MCF 10A (cell line): ENCODE results near the gene THRB. TPM values are rescaled to one million over a fixed set of nuclear protein-coding genes. Genes with fewer than 3 reads are reported as not detected.

ENCODE experiments used
- BruUV-seq: library from RNA; stranded (reverse); fragments of 400-500 nt; replicated peaks from 2 replicates; lab custom pipeline; 2021; lab: Mats Ljungman, UMichigan
- CTCF ChIA-PET: fragments of 300-600 bp; sonication (Branson Sonifier 250); formaldehyde crosslinking; extraction: SDS; loops from one replicate; lab custom pipeline; 2021; ENCODE audit warnings: antibody characterized with exemption, inconsistent platforms; lab: Yijun Ruan, JAX
- POLR2A ChIA-PET: fragments of 300-600, 350-650 bp; sonication (Branson Sonifier 250); formaldehyde crosslinking; extraction: SDS; loops from one replicate; lab custom pipeline; 2020; ENCODE audit warnings: antibody characterized with exemption, inconsistent platforms; lab: Yijun Ruan, JAX
- DNase-seq: peaks from one replicate; pipeline ENCODE4 v3.0.0-alpha.2; 2018; ENCODE audit not compliant: unreplicated experiment
- H3K27ac Mint-ChIP-seq: one replicate; pipeline ENCODE4 v1.8.0; 2022; ENCODE audit warnings: mild to moderate bottlenecking, low read depth, mixed read lengths; ENCODE audit not compliant: unreplicated experiment
- H3K27me3 Mint-ChIP-seq: one replicate; pipeline ENCODE4 v1.8.0; 2022; ENCODE audit warnings: mixed read lengths; ENCODE audit not compliant: insufficient read depth, unreplicated experiment
- H3K36me3 Mint-ChIP-seq: one replicate; pipeline ENCODE4 v1.8.0; 2022; ENCODE audit warnings: mild to moderate bottlenecking, moderate library complexity, mixed read lengths; ENCODE audit not compliant: insufficient read depth, unreplicated experiment
- H3K4me1 Mint-ChIP-seq: one replicate; pipeline ENCODE4 v1.8.0; 2022; ENCODE audit warnings: mixed read lengths; ENCODE audit not compliant: insufficient read depth, unreplicated experiment
- H3K4me3 Mint-ChIP-seq: one replicate; pipeline ENCODE4 v1.8.0; 2022; ENCODE audit warnings: mild to moderate bottlenecking, moderate library complexity, mixed read lengths; ENCODE audit not compliant: unreplicated experiment
- H3K9me3 Mint-ChIP-seq: one replicate; pipeline ENCODE4 v1.8.0; 2022; ENCODE audit warnings: mixed read lengths; ENCODE audit not compliant: unreplicated experiment
- CTCF ChIP-seq: fragments of 200-600 bp; IDR thresholded peaks from one replicate; pipeline ENCODE4 v1.8.0; 2022; ENCODE audit warnings: antibody characterized with exemption, mild to moderate bottlenecking; ENCODE audit not compliant: unreplicated experiment
- intact Hi-C: fragments of 100-400 bp; cut with micrococcal nuclease; formaldehyde crosslinking; loops from 2 replicates; pipeline ENCODE4 v1.14.1; 2022
- total RNA-seq: library from RNA; stranded (reverse); gene quantifications from 2 replicates; pipeline ENCODE4 v1.2.3, GENCODE V29; 2022

Gene THRB
- total RNA-seq, 1 experiment from 2014 or later: 4.2 TPM

GRCh38 chr3:24202071-24202470 lies 292.6 kb downstream of the THRB start:
- BruUV-seq: no TSS peak
- CTCF ChIA-PET: interaction anchor here (0.6 kb wide), 1 partner anchor 70 kb away, joined by 3 read pairs; no protein-coding TSS in a partner anchor
- Mint-ChIP-seq H3K9me3 (peaks cover 7% of the 10 kb centered on the region), H3K27ac (no peak overlapping the region), H3K27me3 (no peaks in the 10 kb centered on the region), H3K4me1 (no peaks in the 10 kb centered on the region), H3K4me3 (no peak overlapping the region), H3K36me3 (no peaks in the 10 kb centered on the region)
- POLR2A ChIA-PET: no interaction called here
- no peak for TF ChIP-seq CTCF
- intact Hi-C loops: no loop called here
- no peak for DNase-seq

DNA sequence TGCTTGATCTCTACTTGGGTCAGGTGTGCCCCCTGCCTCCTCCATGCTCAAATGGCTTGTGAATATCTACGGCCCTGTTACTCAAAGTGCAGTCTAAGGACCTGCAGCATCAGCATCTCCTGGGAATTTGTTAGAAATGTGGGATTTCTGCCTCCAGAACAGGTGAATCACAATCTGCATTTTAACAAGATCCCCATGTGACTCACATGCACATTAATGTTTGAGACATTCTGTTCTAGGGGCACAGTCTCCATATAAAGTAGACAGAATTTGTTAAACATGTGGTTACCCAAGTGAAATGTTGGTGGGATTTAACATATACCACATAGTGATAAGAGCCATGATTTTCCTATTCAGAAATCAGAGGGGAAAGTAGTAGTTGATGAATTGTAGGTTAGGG lies 293.3 kb downstream of the THRB start:
- H3K4me3 Mint-ChIP-seq: no peak overlapping the region
- H3K27ac Mint-ChIP-seq: no peak overlapping the region
- no peak for TF ChIP-seq CTCF
- BruUV-seq: no TSS peak
- intact Hi-C loops: no loop called here
- DNase-seq: no peak
- no peaks in the 10 kb centered on the region for H3K36me3 Mint-ChIP-seq
- H3K27me3 Mint-ChIP-seq: no peaks in the 10 kb centered on the region
- H3K9me3 Mint-ChIP-seq: peaks cover 7% of the 10 kb centered on the region
- ChIA-PET POLR2A (no interaction called here), CTCF (no interaction called here)
- H3K4me1 Mint-ChIP-seq: no peaks in the 10 kb centered on the region

DNA sequence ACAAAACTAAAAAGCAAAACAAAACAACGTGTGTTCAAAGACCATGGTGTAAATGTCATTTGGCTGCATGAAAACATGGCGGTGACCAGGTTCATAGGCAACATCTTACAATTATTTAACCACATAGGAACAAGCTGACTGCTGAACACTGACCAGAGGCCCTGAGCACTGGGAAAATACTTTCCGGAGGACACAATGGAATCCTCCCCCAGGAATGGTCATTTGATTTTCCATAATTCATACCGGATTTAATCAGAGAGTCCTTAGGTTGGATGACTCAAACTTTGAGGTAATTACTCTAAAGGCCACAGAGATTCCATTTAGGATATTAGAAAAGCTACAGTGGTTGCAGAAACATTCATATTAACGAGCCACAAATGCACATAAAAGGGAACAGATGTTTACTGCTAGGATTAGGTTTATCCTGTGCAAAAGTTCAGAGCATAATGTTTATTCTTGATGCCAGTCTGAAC lies 294.8 kb downstream of the THRB start:
- Mint-ChIP-seq H3K27me3 (no peaks in the 10 kb centered on the region), H3K4me3 (no peak overlapping the region), H3K9me3 (peaks cover 5% of the 10 kb centered on the region), H3K4me1 (no peaks in the 10 kb centered on the region), H3K27ac (no peak overlapping the region), H3K36me3 (no peaks in the 10 kb centered on the region)
- intact Hi-C loops: no loop called here
- no TSS peak for BruUV-seq
- no peak for TF ChIP-seq CTCF
- DNase-seq: no peak
- CTCF ChIA-PET: no interaction called here
- POLR2A ChIA-PET: no interaction called here

DNA sequence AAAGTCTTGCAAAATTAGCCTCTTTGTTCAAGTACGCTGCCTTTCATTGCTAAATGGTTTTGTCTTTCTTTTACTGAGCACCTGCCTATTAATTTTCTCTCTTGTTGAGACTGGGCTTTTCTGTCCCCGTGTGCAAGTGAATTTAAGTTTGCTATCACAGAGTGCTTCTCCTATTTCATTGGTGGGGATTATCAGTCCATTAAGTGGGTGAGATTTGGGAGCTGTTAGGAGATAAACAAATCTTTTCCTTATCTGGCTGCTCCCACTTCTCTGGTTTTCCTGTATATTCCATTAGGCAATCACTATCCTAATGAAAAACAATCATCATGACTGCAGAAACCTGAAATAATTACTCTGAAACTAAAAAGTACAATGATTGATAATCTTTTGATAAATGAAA lies 295.4 kb downstream of the THRB start:
- no peak overlapping the region for H3K27ac Mint-ChIP-seq
- ChIA-PET CTCF (no interaction called here), POLR2A (no interaction called here)

More for the DNA sequence above, 295.4 kb downstream of the THRB start:
- Mint-ChIP-seq H3K36me3 (no peaks in the 10 kb centered on the region), H3K9me3 (no peaks in the 10 kb centered on the region), H3K4me1 (no peaks in the 10 kb centered on the region), H3K4me3 (no peak overlapping the region), H3K27me3 (no peaks in the 10 kb centered on the region)
- intact Hi-C loops: no loop called here
- TF ChIP-seq CTCF: no peak
- no TSS peak for BruUV-seq
- no peak for DNase-seq
